Transverse colon (tissue), 4 donors: Measurements from ENCODE around the gene OXCT2.

ENCODE experiments used
- CTCF ChIP-seq, 5 experiments: fragments of 200-600 bp in 3 of 5; fragments of 450-650 bp in 2 of 5; sonication (generic) in 3 of 5; IDR thresholded peaks; 1 replicate in 2 of 5; 2 replicates in 3 of 5; pipeline ENCODE4 v1.5.1; 2016 to 2017; ENCODE audit warnings: antibody characterized with exemption in 5 of 5, inconsistent platforms in 3 of 5, mild to moderate bottlenecking in 2 of 5, moderate library complexity in 1 of 5
- POLR2A ChIP-seq: fragments of 450-650 bp; IDR thresholded peaks from one replicate; pipeline ENCODE4 v1.6.1; 2016; ENCODE audit warnings: antibody characterized with exemption, mild to moderate bottlenecking, moderate library complexity
- POLR2AphosphoS5 ChIP-seq, 3 donors: sonication (generic); formaldehyde crosslinking; IDR thresholded peaks; one replicate each; pipeline ENCODE4 v1.6.1; 2016; ENCODE audit warnings: antibody characterized with exemption in 3 of 3

GRCh38 chr1:39737546-39738169, 33.5 kb downstream of the OXCT2 start:
- TF ChIP-seq POLR2A (no peak), CTCF (IDR thresholded peaks at IDR 0.05) (no peak), POLR2AphosphoS5 (IDR thresholded peaks at IDR 0.05) (no peak)
